HEK293 (cell line): ENCODE data around the gene SLC12A8.

ENCODE experiments used
- CTCF ChIA-PET: fragments of 350-600 bp; formaldehyde crosslinking; extraction: SDS; loops from one replicate; lab custom pipeline; 2021; ENCODE audit warnings: antibody characterized with exemption; lab: Yijun Ruan, JAX
- POLR2A ChIA-PET: fragments of 300-600 bp; formaldehyde crosslinking; extraction: SDS; loops from one replicate; lab custom pipeline; 2020; ENCODE audit warnings: antibody characterized with exemption, inconsistent platforms; lab: Yijun Ruan, JAX
- H3K27ac ChIP-seq: fragments of 200-500 bp; sonication (Bioruptor generic); 2 replicates; pipeline ENCODE4 v1.5.1; 2014; ENCODE audit warnings: low read depth, low read length, control low read depth, inconsistent platforms; ENCODE audit errors: extremely low read depth
- H3K36me3 ChIP-seq, 2 experiments: fragments of 200-500 bp in 1 of 2; sonication (Bioruptor generic) in 1 of 2; 1 replicate in 1 of 2; 2 replicates in 1 of 2; pipeline ENCODE4 v1.5.1; 2014 to 2017; ENCODE audit warnings: inconsistent platforms in 2 of 2, low read length in 2 of 2; ENCODE audit not compliant: control insufficient read depth in 2 of 2, insufficient read depth in 1 of 2
- H3K4me1 ChIP-seq: fragments of 200-500 bp; sonication (Bioruptor generic); 2 replicates; pipeline ENCODE4 v1.5.1; 2014; ENCODE audit warnings: mild to moderate bottlenecking, low read length, inconsistent platforms; ENCODE audit not compliant: control insufficient read depth, insufficient read depth
- H3K4me3 ChIP-seq: 2 replicates; pipeline ENCODE4 v1.5.1; 2011; ENCODE audit warnings: low read depth, mild to moderate bottlenecking, control low read depth, low read length, moderate library complexity
- H3K9me3 ChIP-seq: fragments of 200-500 bp; sonication (Bioruptor generic); 2 replicates; pipeline ENCODE4 v1.5.1; 2014; ENCODE audit warnings: low read depth, low read length, inconsistent platforms; ENCODE audit not compliant: control insufficient read depth, insufficient read depth
- BCL6B ChIP-seq: fragments of 450-650 bp; formaldehyde crosslinking; IDR thresholded peaks from 2 replicates; pipeline ENCODE4 v1.5.1; 2017; ENCODE audit warnings: missing biosample characterization, missing genetic modification characterization
- CTCF ChIP-seq: fragments of 450-650 bp; formaldehyde crosslinking; IDR thresholded peaks from 2 replicates; pipeline ENCODE4 v1.5.1; 2016; ENCODE audit warnings: missing biosample characterization, missing genetic modification characterization
- IKZF3 ChIP-seq: fragments of 450-650 bp; IDR thresholded peaks from 2 replicates; pipeline ENCODE4 v1.5.0; 2018; ENCODE audit warnings: missing biosample characterization, mild to moderate bottlenecking, missing genetic modification characterization, moderate library complexity
- KLF1 ChIP-seq: fragments of 450-650 bp; formaldehyde crosslinking; IDR thresholded peaks from 2 replicates; pipeline ENCODE4 v1.5.1; 2016; ENCODE audit warnings: missing biosample characterization, missing genetic modification characterization
- KLF8 ChIP-seq: fragments of 450-650 bp; formaldehyde crosslinking; IDR thresholded peaks from 2 replicates; pipeline ENCODE4 v1.5.1; 2016; ENCODE audit warnings: missing biosample characterization, missing genetic modification characterization
- KLF9 ChIP-seq: fragments of 450-650 bp; formaldehyde crosslinking; IDR thresholded peaks from 2 replicates; pipeline ENCODE4 v1.5.1; 2016; ENCODE audit warnings: missing biosample characterization, missing genetic modification characterization, low read depth
- PRDM4 ChIP-seq: fragments of 450-650 bp; formaldehyde crosslinking; IDR thresholded peaks from 2 replicates; pipeline ENCODE4 v1.5.1; 2017; ENCODE audit warnings: missing biosample characterization, missing genetic modification characterization
- ZBTB44 ChIP-seq: fragments of 450-650 bp; IDR thresholded peaks from 2 replicates; pipeline ENCODE4 v1.5.1; 2018; ENCODE audit warnings: missing biosample characterization, mild to moderate bottlenecking, missing genetic modification characterization
- ZEB2 ChIP-seq: fragments of 450-650 bp; formaldehyde crosslinking; IDR thresholded peaks from 2 replicates; pipeline ENCODE4 v1.5.1; 2016; ENCODE audit warnings: missing biosample characterization, missing genetic modification characterization
- ZNF174 ChIP-seq: fragments of 450-650 bp; formaldehyde crosslinking; IDR thresholded peaks from 2 replicates; pipeline ENCODE4 v1.5.0; 2017; ENCODE audit warnings: missing biosample characterization, mild to moderate bottlenecking, missing genetic modification characterization
- ZNF223 ChIP-seq: fragments of 450-650 bp; formaldehyde crosslinking; IDR thresholded peaks from 2 replicates; pipeline ENCODE4 v1.5.1; 2016; ENCODE audit warnings: missing biosample characterization, missing genetic modification characterization
- ZNF23 ChIP-seq: fragments of 450-650 bp; formaldehyde crosslinking; IDR thresholded peaks from 2 replicates; pipeline ENCODE4 v1.5.1; 2016; ENCODE audit warnings: missing biosample characterization, missing genetic modification characterization, borderline replicate concordance
- ZNF24 ChIP-seq: fragments of 450-650 bp; formaldehyde crosslinking; IDR thresholded peaks from 2 replicates; pipeline ENCODE4 v1.5.1; 2016; ENCODE audit warnings: missing biosample characterization, missing genetic modification characterization
- ZNF280C ChIP-seq: fragments of 450-650 bp; formaldehyde crosslinking; IDR thresholded peaks from 2 replicates; pipeline ENCODE4 v1.5.1; 2016; ENCODE audit warnings: missing biosample characterization, missing genetic modification characterization
- ZNF558 ChIP-seq: fragments of 450-650 bp; formaldehyde crosslinking; IDR thresholded peaks from 2 replicates; pipeline ENCODE4 v1.5.1; 2016; ENCODE audit warnings: missing biosample characterization, missing genetic modification characterization
- ZNF621 ChIP-seq: fragments of 450-650 bp; formaldehyde crosslinking; IDR thresholded peaks from 2 replicates; pipeline ENCODE4 v1.5.1; 2017; ENCODE audit warnings: missing biosample characterization, missing genetic modification characterization
- ZNF624 ChIP-seq: fragments of 450-650 bp; formaldehyde crosslinking; IDR thresholded peaks from 2 replicates; pipeline ENCODE4 v1.5.1; 2017; ENCODE audit warnings: missing biosample characterization, missing genetic modification characterization
- ZNF645 ChIP-seq: fragments of 450-650 bp; formaldehyde crosslinking; IDR thresholded peaks from 2 replicates; pipeline ENCODE4; 2016; ENCODE audit warnings: missing biosample characterization, missing genetic modification characterization
- ZNF658 ChIP-seq: fragments of 450-650 bp; formaldehyde crosslinking; IDR thresholded peaks from 2 replicates; pipeline ENCODE4; 2016; ENCODE audit warnings: missing biosample characterization, missing genetic modification characterization
- ZNF660 ChIP-seq: fragments of 450-650 bp; IDR thresholded peaks from 2 replicates; pipeline ENCODE4 v1.5.1; 2018; ENCODE audit warnings: missing biosample characterization, mild to moderate bottlenecking, missing genetic modification characterization
- ZNF670 ChIP-seq: fragments of 450-650 bp; formaldehyde crosslinking; IDR thresholded peaks from 2 replicates; pipeline ENCODE4 v1.5.1; 2016; ENCODE audit warnings: missing biosample characterization, missing genetic modification characterization, low read depth
- ZNF776 ChIP-seq: fragments of 450-650 bp; formaldehyde crosslinking; IDR thresholded peaks from 2 replicates; pipeline ENCODE4 v1.5.0; 2017; ENCODE audit warnings: missing biosample characterization, missing genetic modification characterization, borderline replicate concordance
- ZSCAN18 ChIP-seq: fragments of 450-650 bp; formaldehyde crosslinking; IDR thresholded peaks from 2 replicates; pipeline ENCODE4 v1.5.1; 2016; ENCODE audit warnings: missing biosample characterization, missing genetic modification characterization

The SLC12A8 gene

GRCh38 chr3:125148016-125148812 is 64.3 kb downstream of the SLC12A8 start:
- ChIA-PET CTCF (interaction anchor here (0.6 kb wide), 1 partner anchor 230 kb away, joined by 3 read pairs; no protein-coding TSS in a partner anchor), POLR2A (no interaction called here)
- Histone ChIP-seq H3K4me1 (no peaks in the 10 kb centered on the region), H3K4me3 (no peak overlapping the region), H3K27ac (no peak overlapping the region), H3K9me3 (no peaks in the 10 kb centered on the region), H3K36me3 (no peaks in the 10 kb centered on the region)
- TF ChIP-seq ZNF645 (tag by site-specific recombination), result no peak
- no peak for TF ChIP-seq ZEB2
- no peak for TF ChIP-seq ZBTB44 (tag by site-specific recombination)
- no peak for TF ChIP-seq KLF9 (tag by site-specific recombination)
- no peak for TF ChIP-seq ZNF558 (tag by site-specific recombination)
- no peak for TF ChIP-seq ZNF24
- TF ChIP-seq IKZF3 (tag by site-specific recombination), result no peak
- no peak for TF ChIP-seq BCL6B (tag by site-specific recombination)
- no peak for TF ChIP-seq KLF8 (tag by site-specific recombination)
- TF ChIP-seq ZNF624 (tag by site-specific recombination), result no peak

GRCh38 chr3:125147491-125147820 is 65.1 kb downstream of the SLC12A8 start:
- Histone ChIP-seq H3K4me1 (no peaks in the 10 kb centered on the region), H3K9me3 (no peaks in the 10 kb centered on the region), H3K27ac (no peak overlapping the region), H3K4me3 (no peak overlapping the region), H3K36me3 (no peaks in the 10 kb centered on the region)
- ChIA-PET CTCF (no interaction called here), POLR2A (no interaction called here)
- TF ChIP-seq ZNF223 (tag by site-specific recombination) (no peak), ZNF776 (no peak), KLF1 (tag by site-specific recombination) (no peak), PRDM4 (tag by site-specific recombination) (no peak), ZNF23 (tag by site-specific recombination) (no peak), ZNF670 (tag by site-specific recombination) (no peak), ZNF658 (no peak), ZNF660 (tag by site-specific recombination) (no peak), ZSCAN18 (no peak), CTCF (tag by site-specific recombination) (no peak), ZNF280C (tag by site-specific recombination) (no peak), ZNF621 (tag by site-specific recombination) (no peak), ZNF174 (tag by site-specific recombination) (no peak)
